OCI-LY1 (cell line): ENCODE data around the gene SS18L1.

ENCODE experiments used
- H2AFZ ChIP-seq: fragments of 200-600 bp; sonication (generic), shearing (Covaris generic); 2 replicates; pipeline ENCODE4 v1.6.0; 2014; ENCODE audit warnings: antibody characterized with exemption, mild to moderate bottlenecking, low read length
- H3F3A ChIP-seq: fragments of 200-600 bp; sonication (generic), shearing (Covaris generic); 2 replicates; pipeline ENCODE4 v1.6.0; 2014; ENCODE audit warnings: mild to moderate bottlenecking, antibody characterized with exemption, low read length, moderate library complexity; ENCODE audit not compliant: insufficient read depth
- H3K27ac ChIP-seq: fragments of 200-600 bp; sonication (generic); 2 replicates; pipeline ENCODE4 v1.5.1; 2014; ENCODE audit warnings: low read length, mixed run types, mild to moderate bottlenecking, low read depth; ENCODE audit not compliant: poor library complexity, severe bottlenecking
- H3K27me3 ChIP-seq: fragments of 200-600 bp; sonication (generic); 2 replicates; pipeline ENCODE4 v1.6.0; 2014; ENCODE audit warnings: antibody characterized with exemption, mild to moderate bottlenecking, low read length, moderate library complexity; ENCODE audit not compliant: insufficient read depth
- H3K36me3 ChIP-seq: fragments of 200-600 bp; sonication (generic); 2 replicates; pipeline ENCODE4 v1.6.1; 2014; ENCODE audit warnings: mild to moderate bottlenecking, antibody characterized with exemption, low read length, moderate library complexity, mixed read lengths; ENCODE audit not compliant: insufficient read depth
- H3K4me1 ChIP-seq: fragments of 200-600 bp; sonication (generic); 2 replicates; pipeline ENCODE4 v1.5.1; 2014; ENCODE audit warnings: mild to moderate bottlenecking, low read length, moderate library complexity; ENCODE audit not compliant: insufficient read depth, severe bottlenecking
- H3K4me2 ChIP-seq: fragments of 200-600 bp; sonication (generic), shearing (Covaris generic); 2 replicates; pipeline ENCODE4 v1.6.1; 2014; ENCODE audit warnings: low read length
- H3K4me3 ChIP-seq: fragments of 200-600 bp; sonication (generic); 2 replicates; pipeline ENCODE4 v1.5.1; 2014; ENCODE audit warnings: low read length, low read depth, mild to moderate bottlenecking, mixed read lengths; ENCODE audit not compliant: poor library complexity, severe bottlenecking
- H3K79me2 ChIP-seq: fragments of 200-600 bp; shearing (Covaris generic); 2 replicates; pipeline ENCODE4 v1.6.1; 2016; ENCODE audit warnings: mixed run types, low read length, mixed read lengths; ENCODE audit not compliant: insufficient read depth
- H3K9ac ChIP-seq: fragments of 200-600 bp; sonication (generic), shearing (Covaris generic); 2 replicates; pipeline ENCODE4 v1.6.1; 2014; ENCODE audit warnings: mild to moderate bottlenecking, low read length, mixed read lengths
- H3K9me2 ChIP-seq: fragments of 200-600 bp; sonication (generic), shearing (Covaris generic); 2 replicates; pipeline ENCODE4 v1.6.1; 2014; ENCODE audit warnings: low read depth, mild to moderate bottlenecking, low read length, mixed read lengths
- H3K9me3 ChIP-seq: fragments of 200-600 bp; shearing (Covaris generic); 2 replicates; pipeline ENCODE4 v1.6.1; 2014; ENCODE audit warnings: low read length, mixed read lengths
- H4K20me1 ChIP-seq: fragments of 200-600 bp; sonication (generic), shearing (Covaris generic); 2 replicates; pipeline ENCODE4 v1.6.0; 2016; ENCODE audit warnings: mild to moderate bottlenecking, low read length; ENCODE audit not compliant: insufficient read depth
- EZH2 ChIP-seq: fragments of 200-600 bp; sonication (generic), shearing (Covaris generic); IDR thresholded peaks from 2 replicates; pipeline ENCODE4 v1.8.0; 2017; ENCODE audit warnings: borderline replicate concordance, mixed run types, mild to moderate bottlenecking, antibody characterized with exemption, low read length, moderate library complexity, mixed read lengths
- TF ChIP-seq, protein P1 (sequence below): fragments of 200-600 bp; sonication (generic), shearing (Covaris generic); IDR thresholded peaks from 2 replicates; pipeline ENCODE4 v1.5.1; 2017; ENCODE audit warnings: mild to moderate bottlenecking, antibody characterized with exemption, low read length, moderate library complexity, mixed read lengths

The SS18L1 gene

DNA sequence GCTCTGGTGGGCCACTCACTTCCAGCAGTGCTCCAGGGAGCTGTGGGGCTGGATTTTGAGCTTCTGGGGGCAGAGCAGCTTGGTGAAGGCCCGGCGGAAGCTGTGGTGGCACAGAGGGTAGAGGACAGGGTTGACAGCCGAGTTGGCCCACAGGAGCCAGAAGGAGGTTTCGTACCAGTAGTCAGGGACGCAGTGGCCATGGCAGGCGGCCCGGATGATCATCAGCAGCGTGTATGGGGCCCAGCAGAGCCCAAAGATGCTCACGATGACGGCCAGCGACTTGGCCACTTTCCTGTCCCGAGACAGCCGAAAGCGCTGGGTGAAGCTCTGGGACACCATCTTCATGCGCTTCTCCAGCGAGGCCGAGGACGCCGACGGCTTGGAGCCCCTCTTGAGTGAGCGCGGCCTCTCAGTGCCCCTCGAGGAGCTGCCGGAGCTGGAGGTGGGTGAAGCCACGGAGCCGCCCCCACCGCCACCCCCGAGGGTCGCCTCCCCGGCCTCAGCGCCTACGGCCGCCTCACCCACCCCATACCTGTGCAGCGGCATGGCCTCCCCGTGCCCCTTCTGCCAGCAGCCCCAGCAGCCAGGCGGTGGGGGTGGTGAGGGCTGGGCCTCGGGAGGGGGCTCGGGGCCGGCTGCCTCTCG, 72.5 kb downstream of the SS18L1 start:
- TF ChIP-seq EZH2 = no peak
- TF ChIP-seq, protein P1, sequence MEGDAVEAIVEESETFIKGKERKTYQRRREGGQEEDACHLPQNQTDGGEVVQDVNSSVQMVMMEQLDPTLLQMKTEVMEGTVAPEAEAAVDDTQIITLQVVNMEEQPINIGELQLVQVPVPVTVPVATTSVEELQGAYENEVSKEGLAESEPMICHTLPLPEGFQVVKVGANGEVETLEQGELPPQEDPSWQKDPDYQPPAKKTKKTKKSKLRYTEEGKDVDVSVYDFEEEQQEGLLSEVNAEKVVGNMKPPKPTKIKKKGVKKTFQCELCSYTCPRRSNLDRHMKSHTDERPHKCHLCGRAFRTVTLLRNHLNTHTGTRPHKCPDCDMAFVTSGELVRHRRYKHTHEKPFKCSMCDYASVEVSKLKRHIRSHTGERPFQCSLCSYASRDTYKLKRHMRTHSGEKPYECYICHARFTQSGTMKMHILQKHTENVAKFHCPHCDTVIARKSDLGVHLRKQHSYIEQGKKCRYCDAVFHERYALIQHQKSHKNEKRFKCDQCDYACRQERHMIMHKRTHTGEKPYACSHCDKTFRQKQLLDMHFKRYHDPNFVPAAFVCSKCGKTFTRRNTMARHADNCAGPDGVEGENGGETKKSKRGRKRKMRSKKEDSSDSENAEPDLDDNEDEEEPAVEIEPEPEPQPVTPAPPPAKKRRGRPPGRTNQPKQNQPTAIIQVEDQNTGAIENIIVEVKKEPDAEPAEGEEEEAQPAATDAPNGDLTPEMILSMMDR = no peak
- no peak overlapping the region for H3K9ac ChIP-seq
- no peaks in the 10 kb centered on the region for H3K9me3 ChIP-seq
- H2AFZ ChIP-seq = no peak overlapping the region
- H3K9me2 ChIP-seq = no peaks in the 10 kb centered on the region
- 0 out of 2 replicates have a peak, but pooled peaks cover 5% of the 10 kb centered on the region for H3K27me3 ChIP-seq
- H3K27ac ChIP-seq = no peak overlapping the region
- H3K4me3 ChIP-seq = no peak overlapping the region
- no peaks in the 10 kb centered on the region for H3K4me1 ChIP-seq
- no peak overlapping the region for H3K4me2 ChIP-seq
- no peaks in the 10 kb centered on the region for H3K36me3 ChIP-seq
- no peaks in the 10 kb centered on the region for H3K79me2 ChIP-seq
- no peaks in the 10 kb centered on the region for H4K20me1 ChIP-seq
- H3F3A ChIP-seq = no peaks in the 10 kb centered on the region

DNA sequence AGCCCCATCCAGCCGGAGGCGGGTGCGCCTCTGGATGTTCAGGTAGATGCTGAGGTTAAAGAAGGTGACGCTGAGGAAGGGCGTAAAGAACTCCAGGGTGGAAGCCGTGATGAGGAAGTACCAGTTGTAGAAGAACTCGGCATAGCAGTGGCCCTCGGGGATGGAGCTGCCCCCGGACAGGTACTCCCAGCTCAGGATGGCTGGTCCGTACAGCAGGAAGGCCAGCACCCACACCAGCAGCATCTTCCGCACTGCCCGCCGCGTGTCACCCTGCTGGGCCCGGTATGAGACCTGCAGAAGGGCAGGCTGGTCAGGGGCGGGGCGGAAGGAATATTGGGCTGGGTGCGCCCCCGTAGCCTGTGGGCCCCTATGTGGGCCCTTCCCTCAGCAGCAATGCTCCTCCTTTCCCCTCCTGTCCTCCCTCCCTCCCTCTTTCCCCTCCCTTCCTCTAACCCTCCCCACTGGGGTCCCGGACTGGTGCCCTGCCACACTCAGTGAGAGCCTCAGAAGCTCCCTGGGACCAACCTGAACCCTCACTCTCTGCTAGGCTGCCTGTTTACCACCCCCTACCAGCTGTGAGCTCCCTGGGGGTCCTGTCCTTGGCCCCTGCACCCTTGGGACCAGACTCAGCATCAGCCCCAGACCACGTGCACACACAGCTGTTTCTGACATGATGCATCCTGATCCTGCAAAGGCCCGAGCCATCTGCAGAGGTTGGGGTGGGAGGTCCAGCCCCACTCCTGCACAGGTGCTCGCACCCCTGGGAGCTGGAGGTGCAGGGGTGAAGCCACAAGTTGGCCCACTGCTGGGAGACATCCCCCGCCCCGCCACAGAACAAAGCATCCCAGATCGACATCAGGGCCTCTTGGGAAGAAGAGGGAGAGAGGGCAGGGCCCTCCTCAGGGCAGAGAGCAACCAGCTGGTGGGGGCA, 73.3 kb downstream of the SS18L1 start:
- no peaks in the 10 kb centered on the region for H4K20me1 ChIP-seq
- no peak overlapping the region for H2AFZ ChIP-seq
- no peak overlapping the region for H3K9ac ChIP-seq
- H3K79me2 ChIP-seq = no peaks in the 10 kb centered on the region
- no peak overlapping the region for H3K27ac ChIP-seq
- H3K36me3 ChIP-seq = no peaks in the 10 kb centered on the region
- H3K9me2 ChIP-seq = no peaks in the 10 kb centered on the region
- H3K9me3 ChIP-seq = no peaks in the 10 kb centered on the region
- H3K4me3 ChIP-seq = no peak overlapping the region
- H3K27me3 ChIP-seq = peaks cover 5% of the 10 kb centered on the region; the same call in 1 of the 2 replicates
- no peak overlapping the region for H3K4me2 ChIP-seq
- H3K4me1 ChIP-seq = no peaks in the 10 kb centered on the region
- TF ChIP-seq EZH2 = no peak
- TF ChIP-seq, protein P1 = no peak
- H3F3A ChIP-seq = no peaks in the 10 kb centered on the region

DNA sequence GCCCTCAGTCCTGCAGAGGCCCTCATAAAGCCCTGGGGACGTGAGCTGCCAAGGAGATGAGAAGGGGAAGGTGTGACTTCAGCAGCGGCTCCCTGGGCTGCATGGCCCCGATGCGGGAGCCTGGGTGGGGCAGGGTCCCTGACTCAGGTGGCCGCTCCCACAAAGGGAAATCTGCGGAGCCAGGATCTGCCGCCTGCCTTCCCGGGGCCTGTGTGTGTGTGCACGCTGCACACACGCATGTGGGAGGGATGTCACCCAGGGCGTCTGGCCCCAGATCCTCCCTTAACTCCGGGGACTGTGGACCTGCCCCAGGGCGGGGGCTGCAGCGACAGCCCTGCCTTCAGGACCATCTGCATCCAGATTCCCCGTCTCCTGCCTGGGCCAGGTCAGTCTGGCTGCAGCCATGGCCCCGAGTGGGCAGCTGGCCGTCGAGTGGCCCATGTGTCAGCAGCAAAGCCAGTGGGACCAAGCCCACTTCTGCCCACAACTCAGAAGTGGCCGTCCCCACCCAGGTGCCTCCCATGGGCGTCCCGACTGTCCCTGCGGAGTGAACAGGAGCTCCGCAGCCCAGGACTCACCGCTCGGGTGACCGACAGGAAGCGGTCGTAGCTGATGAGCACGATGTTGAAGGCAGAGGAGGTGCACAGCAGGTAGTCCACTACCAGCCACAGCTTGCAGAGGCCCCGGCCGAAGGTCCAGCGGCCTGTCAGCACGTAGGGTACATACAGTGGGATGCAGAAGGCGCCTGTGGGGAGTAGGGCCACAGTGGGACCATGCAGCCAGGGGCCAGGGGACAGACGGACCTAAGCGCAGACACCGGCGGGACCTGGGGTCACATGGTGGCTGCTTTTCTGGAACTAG, 74.6 kb downstream of the SS18L1 start:
- peaks cover 5% of the 10 kb centered on the region; the same call in 1 of the 2 replicates for H3K27me3 ChIP-seq
- no peak overlapping the region for H3K9ac ChIP-seq
- no peaks in the 10 kb centered on the region for H3K9me3 ChIP-seq
- H3F3A ChIP-seq = no peaks in the 10 kb centered on the region
- H3K36me3 ChIP-seq = no peaks in the 10 kb centered on the region
- no peaks in the 10 kb centered on the region for H3K79me2 ChIP-seq
- no peak overlapping the region for H3K4me3 ChIP-seq
- no peaks in the 10 kb centered on the region for H4K20me1 ChIP-seq
- H3K4me2 ChIP-seq = no peak overlapping the region
- no peaks in the 10 kb centered on the region for H3K4me1 ChIP-seq
- no peak overlapping the region for H2AFZ ChIP-seq
- H3K27ac ChIP-seq = no peak overlapping the region
- TF ChIP-seq, protein P1 = no peak
- no peak for TF ChIP-seq EZH2
- H3K9me2 ChIP-seq = no peaks in the 10 kb centered on the region
